ENCODE data around the gene GABBR2. TPM values are rescaled to one million over a fixed set of nuclear protein-coding genes. Genes with fewer than 3 reads are reported as not detected.

GABBR2 gene
- total and polyA plus RNA-seq, 12 donors, result 0.17 to 9.0 (median 3.7) TPM

GRCh38 chr9:98328770-98329169, 380.0 kb downstream of the GABBR2 start:
- no peaks in the 10 kb centered on the region for H3K4me1 ChIP-seq (replicated peaks in 1 of 2)
- no peaks in the 10 kb centered on the region for H3K27me3 ChIP-seq
- DNase-seq, result no peak
- TF ChIP-seq POLR2A (IDR thresholded peaks at IDR 0.05) (no peak), CTCF (IDR thresholded peaks at IDR 0.05) (no peak)
- WGBS, 4 donors, result 77 to 85% (median 81%) methylated on average over 4 of the region's 4 CpGs
- H3K27ac ChIP-seq, result no peak overlapping the region
- H3K4me3 ChIP-seq, result no peak overlapping the region
- no peaks in the 10 kb centered on the region for H3K9me3 ChIP-seq (replicated peaks in 1 of 3)
- intact Hi-C loops (cut with DNase I), result no loop called here
- no peaks in the 10 kb centered on the region for H3K36me3 ChIP-seq (replicated peaks in 1 of 2)

- no peaks in the 10 kb centered on the region for H3K9me3 ChIP-seq (replicated peaks in 1 of 3)
- TF ChIP-seq POLR2A (IDR thresholded peaks at IDR 0.05) (no peak), CTCF (IDR thresholded peaks at IDR 0.05) (no peak)
- H3K4me3 ChIP-seq, result no peak overlapping the region
- no peak for DNase-seq
- H3K36me3 ChIP-seq (replicated peaks in 1 of 2), result no peaks in the 10 kb centered on the region
- no peaks in the 10 kb centered on the region for H3K4me1 ChIP-seq (replicated peaks in 1 of 2)
- no peak overlapping the region for H3K27ac ChIP-seq
- intact Hi-C loops (cut with DNase I), result no loop called here
- H3K27me3 ChIP-seq, result no peaks in the 10 kb centered on the region
- WGBS, 4 donors, result 78 to 89% (median 82%) methylated on average over 7 of the region's 7 CpGs
These were observed 380.6 kb downstream of the GABBR2 start for GRCh38 chr9:98328141-98328540.

- DNase-seq, result no peak
- Histone ChIP-seq H3K4me1 (replicated peaks in 1 of 2) (no peaks in the 10 kb centered on the region), H3K27ac (no peak overlapping the region), H3K4me3 (no peak overlapping the region), H3K9me3 (replicated peaks in 1 of 3) (no peaks in the 10 kb centered on the region), H3K27me3 (no peaks in the 10 kb centered on the region), H3K36me3 (replicated peaks in 1 of 2) (no peaks in the 10 kb centered on the region)
- intact Hi-C loops (cut with DNase I), result no loop called here
- WGBS, 4 donors, result 83 to 94% (median 89%) methylated on average over 4 of the region's 4 CpGs
- no peak for TF ChIP-seq CTCF (IDR thresholded peaks at IDR 0.05)
- no peak for TF ChIP-seq POLR2A (IDR thresholded peaks at IDR 0.05)
These were observed 381.5 kb downstream of the GABBR2 start for GRCh38 chr9:98327249-98327561.

- no peaks in the 10 kb centered on the region for H3K4me1 ChIP-seq (replicated peaks in 1 of 2)
- intact Hi-C loops (cut with DNase I), result no loop called here
- no peaks in the 10 kb centered on the region for H3K27me3 ChIP-seq
- WGBS, 4 donors, result 82 to 90% (median 88%) methylated on average over 3 of the region's 3 CpGs
- no peaks in the 10 kb centered on the region for H3K36me3 ChIP-seq (replicated peaks in 1 of 2)
- no peak for DNase-seq
- TF ChIP-seq POLR2A (IDR thresholded peaks at IDR 0.05), result no peak
- no peak for TF ChIP-seq CTCF (IDR thresholded peaks at IDR 0.05)
- H3K9me3 ChIP-seq (replicated peaks in 1 of 3), result no peaks in the 10 kb centered on the region
- H3K27ac ChIP-seq, result no peak overlapping the region
- no peak overlapping the region for H3K4me3 ChIP-seq
These were observed 382.1 kb downstream of the GABBR2 start for GRCh38 chr9:98326459-98327248.

Data from adrenal gland (tissue), 12 donors.